ENCODE results near the gene TYW1.
"Not testable (repeated sequence)": the region's sequence is repeated elsewhere in the genome, so short reads cannot be mapped to it uniquely, and the experiment has no call there.

TYW1 gene

GRCh38 chr7:66996444-66997191 lies at the start of gene TYW1:
TSS of gene TYW1 (plus strand) at chr7:66996833. CDS start at chr7:66996979, 146 bp downstream.
- peak; percentile 79 for DNase-seq

- no peak for DNase-seq
Measured at GRCh38 chr7:66948480-66949109, 48.0 kb upstream of the TYW1 start.

DNA sequence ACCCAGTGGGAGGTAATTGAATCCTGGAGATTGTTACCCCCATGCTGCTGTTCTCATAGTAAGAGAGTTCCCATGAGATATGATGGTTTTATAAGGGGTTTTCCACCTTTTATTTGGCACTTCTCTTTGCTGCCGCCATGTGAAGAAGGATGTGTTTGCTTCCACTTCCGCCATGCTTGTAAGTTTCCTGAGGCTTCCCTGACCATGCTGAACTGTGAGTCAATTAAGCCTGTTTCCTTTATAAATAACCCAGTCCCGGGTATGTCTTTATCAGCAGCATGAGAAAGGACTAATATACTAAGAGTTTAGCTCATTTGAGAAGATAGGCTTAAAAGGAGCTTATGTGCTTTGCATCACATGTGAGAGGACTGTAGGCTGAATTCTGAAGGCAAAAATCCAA lies 46.3 kb upstream of the TYW1 start:
- DNase-seq: no peak

DNA sequence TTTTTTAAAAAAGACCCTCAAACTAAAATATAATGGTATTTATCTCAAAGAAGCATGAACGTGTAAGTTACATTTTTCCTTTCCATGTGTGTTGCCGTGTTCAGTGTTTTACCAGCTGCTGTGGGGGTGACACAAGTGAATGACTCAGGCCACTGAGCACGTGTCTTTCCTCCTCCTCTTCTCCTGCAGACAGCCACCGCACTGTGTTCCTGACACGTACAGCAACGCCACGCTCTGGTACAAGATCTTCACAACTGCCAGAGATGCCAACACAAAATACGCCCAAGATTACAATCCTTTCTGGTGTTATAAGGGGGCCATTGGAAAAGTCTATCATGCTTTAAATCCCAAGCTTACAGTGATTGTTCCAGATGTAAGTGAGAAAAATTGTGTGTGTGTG lies 45.9 kb upstream of the TYW1 start:
- DNase-seq: no peak

- DNase-seq: no peak
Measured at GRCh38 chr7:66952343-66953043, 44.1 kb upstream of the TYW1 start.

GRCh38 chr7:66953044-66953427 lies 43.6 kb upstream of the TYW1 start:
- no peak for DNase-seq

- DNase-seq: no peak
Measured at GRCh38 chr7:66957595-66958290, 38.9 kb upstream of the TYW1 start.

- no peak for DNase-seq
Measured at GRCh38 chr7:66958538-66959350, 37.9 kb upstream of the TYW1 start.

GRCh38 chr7:66960192-66960591 lies 36.4 kb upstream of the TYW1 start:
- no peak for DNase-seq

DNA sequence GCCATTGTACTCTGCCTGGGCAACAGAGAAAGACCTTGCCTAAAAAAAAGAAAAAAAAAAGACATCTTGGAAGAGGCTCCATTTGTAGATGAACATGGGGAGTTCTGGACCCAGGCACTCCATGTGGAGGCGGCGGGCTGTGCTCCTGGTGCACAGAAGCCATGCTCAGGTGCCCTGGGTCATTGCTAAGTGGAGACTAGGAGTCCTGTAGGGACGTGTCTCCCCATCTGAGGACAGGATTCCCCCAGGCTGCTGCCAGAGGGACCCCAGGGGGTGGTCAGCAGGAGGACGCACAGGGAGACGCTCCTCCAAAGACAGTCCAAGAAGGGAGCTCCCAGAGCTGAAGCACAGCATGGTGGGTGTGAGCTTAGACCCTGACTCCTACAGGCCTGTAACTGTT lies 35.5 kb upstream of the TYW1 start:
- no peak for DNase-seq

DNA sequence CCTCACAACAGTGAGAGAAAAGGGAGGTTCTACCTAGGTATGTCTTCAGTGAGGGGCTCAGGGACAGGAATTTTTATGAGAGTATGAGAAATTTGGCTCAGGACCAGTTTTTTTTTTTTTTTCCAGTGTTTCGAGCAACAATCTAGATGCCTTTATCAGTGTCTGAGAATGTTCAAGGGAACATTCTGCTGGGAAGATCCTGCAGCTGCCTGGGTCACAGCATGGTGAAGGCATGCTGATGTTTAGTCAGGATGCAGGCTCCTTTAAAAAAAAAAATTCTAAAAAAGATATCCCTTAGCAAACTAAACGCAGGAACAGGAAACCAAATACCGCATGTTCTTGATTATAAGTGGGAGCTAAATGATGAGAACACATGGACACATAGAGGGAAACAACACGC lies 32.2 kb upstream of the TYW1 start:
- DNase-seq: no peak

- DNase-seq: no peak
Measured at GRCh38 chr7:66967029-66967428, 29.6 kb upstream of the TYW1 start.

DNA sequence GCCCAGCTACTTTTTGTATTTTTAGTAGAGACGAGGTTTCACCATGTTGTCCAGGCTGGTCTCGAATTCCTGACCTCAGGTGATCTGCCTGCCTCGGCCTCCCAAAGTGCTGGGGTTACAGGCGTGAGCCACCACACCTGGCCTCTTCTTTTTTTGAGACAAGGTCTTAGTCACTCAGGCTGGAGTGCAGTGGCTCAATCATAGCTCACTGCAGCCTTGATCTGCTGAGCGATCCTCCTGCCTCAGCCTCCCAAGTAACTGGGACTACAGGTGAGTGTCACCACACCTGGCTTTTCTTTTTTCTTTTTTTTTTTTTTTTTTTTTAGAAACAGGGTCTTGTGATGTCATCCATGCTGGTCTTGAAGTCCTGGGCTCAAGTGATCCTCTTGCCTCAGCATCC lies 27.6 kb upstream of the TYW1 start:
- DNase-seq: not testable (repeated sequence)

DNA sequence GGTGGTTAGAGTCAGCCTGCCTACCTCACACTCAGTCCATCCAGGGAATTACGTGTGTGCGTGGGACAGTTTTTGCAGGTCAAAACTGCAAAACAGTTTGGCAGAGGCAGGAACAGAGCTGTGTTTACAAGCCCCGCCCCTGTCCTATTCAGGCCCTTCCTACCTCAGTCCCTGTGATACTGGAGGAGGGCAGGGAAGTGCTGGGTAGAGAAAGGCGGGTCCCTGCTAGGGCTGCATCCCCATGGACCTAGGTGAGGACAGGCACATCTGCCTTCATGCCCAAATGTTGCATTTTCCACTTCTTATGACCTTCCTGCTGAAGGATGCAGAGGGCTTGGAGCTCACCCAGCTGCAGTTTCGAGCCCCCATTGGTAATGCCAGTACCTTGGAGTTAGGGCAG lies 26.3 kb upstream of the TYW1 start:
- no peak for DNase-seq

DNA sequence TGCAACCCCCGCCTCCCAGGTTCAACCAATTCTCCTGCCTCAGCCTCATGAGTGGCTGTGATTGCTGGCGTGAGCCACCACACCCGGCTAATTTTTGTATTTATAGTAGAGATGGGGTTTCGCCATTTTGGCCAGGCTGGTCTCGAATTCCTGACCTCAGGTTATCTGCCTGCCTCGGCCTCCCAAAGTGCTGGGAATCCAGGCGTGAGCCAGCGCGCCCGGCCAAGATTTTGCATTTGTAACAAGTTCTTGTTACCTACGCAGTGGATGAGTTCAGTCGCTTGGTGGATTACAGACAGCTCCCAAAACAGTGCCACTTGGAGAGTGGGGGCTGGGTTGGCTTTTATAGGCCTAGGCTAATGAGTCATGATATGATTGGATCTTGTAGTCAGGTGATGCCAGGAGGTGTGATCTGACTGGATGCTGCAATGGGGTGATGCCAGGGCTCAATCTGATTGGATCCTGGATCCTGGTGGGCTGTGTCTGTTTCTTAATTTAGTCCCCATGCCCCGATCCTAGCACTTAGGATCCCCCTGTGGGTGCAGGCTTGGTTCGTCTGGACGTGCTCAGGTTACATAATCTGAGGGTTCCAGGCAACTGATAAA lies 21.5 kb upstream of the TYW1 start:
- no peak for DNase-seq

DNA sequence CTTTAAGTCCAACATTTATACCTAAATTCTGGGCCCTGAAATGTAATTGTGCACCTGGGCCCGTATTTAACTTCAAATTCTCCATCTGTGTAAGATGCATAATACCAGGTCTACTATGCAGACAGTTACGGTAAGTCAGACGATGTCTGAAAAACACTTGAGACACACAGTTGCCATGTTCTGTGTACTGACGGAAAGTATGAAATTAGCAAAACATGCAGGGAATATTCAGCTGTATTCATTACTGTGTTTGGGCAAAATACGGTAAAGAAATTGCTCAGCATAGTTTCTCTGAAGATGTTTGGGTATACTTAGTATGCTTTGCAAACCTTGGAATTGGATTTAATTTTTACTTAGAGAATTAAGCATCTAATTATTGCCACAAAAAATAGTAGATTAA lies 18.3 kb upstream of the TYW1 start:
- DNase-seq: not testable (repeated sequence)

GRCh38 chr7:66979013-66979412 lies 17.6 kb upstream of the TYW1 start:
- DNase-seq: not testable (repeated sequence)

GRCh38 chr7:66980336-66980735 lies 16.3 kb upstream of the TYW1 start:
- DNase-seq: not testable (repeated sequence)

DNA sequence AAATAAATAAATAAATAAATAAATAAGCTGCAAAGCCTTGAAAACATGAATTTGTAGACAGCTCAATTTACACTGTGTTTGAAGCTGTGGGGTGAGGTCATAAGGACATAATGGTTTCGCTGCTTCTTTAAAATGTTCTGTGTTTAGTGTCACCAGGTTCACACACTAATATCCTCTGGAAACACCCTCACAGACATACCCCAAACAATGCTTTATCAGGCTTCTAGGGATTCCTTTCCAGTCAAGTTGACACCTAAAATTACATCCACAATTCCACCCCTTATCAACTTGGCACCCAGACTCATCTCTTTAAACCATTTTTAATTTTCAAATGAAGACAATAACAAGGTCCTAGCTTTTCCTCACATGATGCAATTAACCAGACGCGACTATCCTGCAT lies 7.1 kb upstream of the TYW1 start:
- not testable (repeated sequence) for DNase-seq

- not testable (repeated sequence) for DNase-seq
Measured at GRCh38 chr7:66994051-66994450, 2.6 kb upstream of the TYW1 start.

- DNase-seq: peak; percentile 36
Measured at GRCh38 chr7:66994691-66995049, 2.0 kb upstream of the TYW1 start.

Measured in NCI-H524 treated with DMSO at 0.1 percent for 48 hours (cell line).